EL (cell line): Measurements from ENCODE around the gene CNTNAP5.

ENCODE experiments used
- DNase-seq: peaks from one replicate; pipeline ENCODE4 v3.0.0-alpha.2; 2016

The CNTNAP5 gene

DNA sequence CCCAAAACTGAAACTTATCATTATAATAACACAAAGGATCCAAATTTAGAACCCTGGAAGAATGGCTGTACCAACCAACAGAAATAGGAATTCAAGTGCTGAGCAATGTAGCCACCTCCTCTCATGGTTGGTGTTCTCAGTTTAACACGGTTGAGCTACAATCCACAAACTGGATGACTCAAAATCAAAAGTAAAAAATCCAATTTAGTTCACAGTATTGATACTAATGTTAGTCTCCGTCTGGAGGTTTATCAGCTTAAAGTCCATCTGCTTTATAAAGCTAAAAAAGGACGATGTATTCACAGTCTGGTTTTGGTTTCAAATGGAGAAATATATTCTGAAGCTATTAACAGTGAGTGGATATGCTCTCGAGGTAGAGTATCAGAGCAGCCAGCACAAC is 40.5 kb downstream of the CNTNAP5 start:
- no peak for DNase-seq

DNA sequence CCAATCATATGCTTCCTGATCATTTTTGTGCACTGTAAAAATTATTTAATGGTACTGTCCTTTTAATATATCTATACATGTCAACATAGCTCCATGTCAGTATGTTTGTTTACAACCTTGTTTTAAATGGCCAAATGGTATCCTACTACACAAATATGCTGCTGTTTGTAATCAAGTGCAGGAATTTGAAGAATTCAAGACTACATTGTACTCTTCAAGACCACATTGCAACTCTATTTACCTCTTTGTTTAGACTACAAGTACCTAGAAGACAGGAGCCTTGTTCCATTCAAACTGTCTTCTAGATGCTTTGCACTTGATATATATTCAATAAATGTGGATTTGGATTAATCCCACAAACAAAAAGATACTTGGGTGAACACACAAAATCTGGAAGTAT is 41.7 kb downstream of the CNTNAP5 start:
- DNase-seq = no peak

DNA sequence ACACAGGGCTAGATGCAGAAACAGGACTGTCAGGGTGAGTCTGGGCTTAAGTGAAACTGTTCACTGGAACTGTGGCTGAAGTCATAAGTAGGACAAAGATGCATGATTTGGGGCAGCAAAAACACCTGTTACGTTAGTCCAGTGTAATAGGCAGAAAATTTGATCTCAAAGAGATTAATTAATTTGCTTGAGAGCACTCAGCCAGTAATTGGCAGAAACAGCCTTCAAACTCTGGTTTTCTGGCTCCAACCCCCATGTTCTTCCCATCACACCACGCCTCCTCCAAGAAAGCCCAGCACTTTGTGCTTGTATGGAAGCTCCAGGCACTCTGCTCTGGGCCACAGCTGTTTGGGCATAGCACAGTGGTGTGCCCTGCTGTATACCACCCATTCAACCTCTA is 54.0 kb downstream of the CNTNAP5 start:
- no peak for DNase-seq

DNA sequence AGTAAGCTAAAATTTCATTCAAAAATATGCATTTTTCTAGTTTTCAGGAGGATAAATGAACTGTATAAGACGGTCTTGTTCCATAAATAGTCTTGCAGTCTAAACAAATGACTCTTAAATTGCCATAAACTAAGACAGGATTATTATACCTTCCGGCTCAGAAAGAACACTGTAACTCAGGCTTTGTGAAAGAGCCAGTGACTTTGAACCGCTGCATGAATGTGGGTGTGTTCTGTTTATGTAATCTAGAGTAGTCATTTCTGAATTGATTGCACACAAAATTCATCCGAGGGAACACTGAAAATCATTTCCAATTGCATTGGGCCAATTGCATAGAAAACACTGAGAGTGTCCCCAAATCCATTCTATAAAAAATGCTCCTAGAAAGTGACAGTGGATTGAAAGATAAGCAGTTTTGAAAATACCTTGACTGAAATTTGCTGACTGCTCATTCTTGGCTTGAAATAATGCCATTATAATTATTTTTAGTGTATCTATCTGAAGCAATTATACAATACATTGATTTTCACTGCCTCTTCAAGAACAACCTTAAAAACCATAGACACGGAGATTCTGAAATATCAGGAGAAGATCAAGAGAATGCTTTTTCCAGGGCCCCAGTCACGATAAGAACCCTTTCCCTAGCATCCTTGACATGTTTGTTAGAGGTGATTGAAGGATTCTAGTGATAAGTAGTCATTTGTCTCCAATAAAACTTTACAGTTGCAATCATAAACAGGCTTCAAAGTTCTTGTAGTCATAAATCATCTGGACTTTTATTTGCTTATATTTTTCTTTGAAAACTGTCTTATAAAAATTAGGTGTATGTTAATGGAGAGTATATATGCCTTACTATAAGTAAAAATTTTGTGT is 55.4 kb downstream of the CNTNAP5 start:
- DNase-seq = no peak

DNA sequence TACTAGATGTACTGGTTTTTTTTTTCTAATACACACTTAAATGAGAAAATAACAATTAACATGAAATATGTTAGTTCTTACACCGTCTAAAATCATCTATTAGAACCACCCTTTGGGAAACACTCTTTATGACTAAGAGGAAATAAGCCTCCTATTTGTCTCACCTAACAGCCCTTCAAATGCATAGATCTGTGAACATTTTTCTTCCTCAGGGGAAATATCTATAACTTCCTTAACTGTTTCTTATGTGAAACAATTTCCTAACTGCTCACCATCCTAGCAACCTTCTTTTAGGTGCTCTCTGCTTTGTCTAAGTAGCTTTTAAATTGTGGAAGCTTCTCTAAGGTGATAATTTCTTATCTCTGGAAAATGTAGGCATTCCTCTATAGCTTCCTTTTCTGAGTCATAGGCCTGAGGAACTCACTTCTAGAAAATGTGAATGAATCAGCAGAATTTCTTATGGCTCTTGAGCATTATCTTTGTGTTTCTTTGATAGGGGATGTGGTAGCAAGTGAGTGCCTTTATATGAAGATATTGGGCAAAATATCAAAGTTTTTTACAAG is 56.1 kb downstream of the CNTNAP5 start:
- DNase-seq = no peak

DNA sequence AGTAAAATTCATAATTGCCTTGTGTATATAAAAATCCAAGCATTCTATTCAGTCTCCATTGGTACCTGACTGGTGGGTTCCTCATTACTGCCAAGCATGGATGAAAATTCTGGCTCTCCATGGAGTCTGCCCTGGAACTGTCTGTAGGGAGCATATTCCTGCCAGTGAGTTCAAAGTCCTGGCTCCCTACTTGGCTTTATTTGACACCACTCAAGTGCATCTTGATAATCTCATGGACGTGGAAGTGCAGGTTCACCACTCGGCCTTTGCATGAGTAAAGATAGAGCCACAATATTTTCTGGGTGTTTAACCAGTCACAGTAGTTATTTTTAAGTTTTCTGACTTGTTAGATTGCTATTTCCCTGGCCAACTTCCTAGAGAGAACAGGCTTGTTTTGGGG is 63.5 kb downstream of the CNTNAP5 start:
- DNase-seq = no peak

DNA sequence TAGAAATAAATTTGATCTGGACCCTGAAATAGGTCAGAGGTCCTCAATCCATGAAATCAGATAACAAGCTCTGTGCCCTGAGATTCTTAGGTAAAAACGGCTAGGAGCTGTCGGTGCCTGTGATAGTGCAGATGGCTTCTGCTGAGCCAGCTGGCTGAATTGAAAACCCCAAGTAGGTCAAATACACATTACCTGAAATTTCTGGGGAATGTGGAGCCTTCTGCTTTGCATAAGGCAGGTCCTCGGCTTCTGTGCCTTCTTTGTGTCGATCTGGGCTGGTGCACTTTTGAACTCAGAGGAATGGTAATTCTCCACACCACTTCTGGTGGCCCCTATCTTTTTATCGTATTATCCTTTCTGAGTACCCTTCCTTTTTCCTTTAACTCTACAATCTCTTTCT is 66.6 kb downstream of the CNTNAP5 start:
- no peak for DNase-seq

DNA sequence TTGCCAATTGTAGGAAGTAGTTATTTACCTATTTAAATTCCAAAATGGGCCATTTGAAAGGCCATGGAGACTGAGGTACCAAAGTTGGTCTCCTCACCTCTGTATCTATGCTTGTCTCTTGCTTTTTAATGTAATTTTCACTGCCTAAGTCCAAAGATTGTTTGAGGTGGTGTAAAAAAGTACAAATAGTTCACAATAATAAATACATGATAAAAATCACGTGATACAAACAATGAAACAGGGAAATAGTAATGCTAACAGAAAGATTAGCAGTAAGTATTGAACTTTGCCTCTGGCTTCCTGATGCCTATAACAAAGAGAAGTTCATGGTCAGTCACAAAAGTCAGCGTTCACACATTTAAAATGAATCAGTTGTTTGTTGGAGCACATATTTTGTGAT is 67.6 kb downstream of the CNTNAP5 start:
- DNase-seq = no peak

DNA sequence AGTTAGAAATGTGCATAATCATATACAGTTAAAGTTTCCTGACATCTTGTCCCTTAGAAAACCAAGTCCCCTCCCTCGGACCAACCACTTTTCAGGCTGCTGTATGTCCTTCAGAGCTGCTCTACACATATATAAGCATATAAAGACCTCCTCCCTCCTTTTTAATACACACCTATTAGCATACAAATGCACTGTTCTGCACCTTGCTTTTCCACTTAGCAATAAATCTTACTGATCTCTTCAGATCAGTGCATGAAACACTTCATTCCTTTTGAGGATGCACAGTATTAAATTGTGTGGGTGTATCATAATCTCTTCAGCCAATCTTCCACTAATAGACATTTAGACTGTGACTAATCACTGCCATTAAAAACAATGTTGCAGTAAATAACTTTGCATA is 79.8 kb downstream of the CNTNAP5 start:
- no peak for DNase-seq

DNA sequence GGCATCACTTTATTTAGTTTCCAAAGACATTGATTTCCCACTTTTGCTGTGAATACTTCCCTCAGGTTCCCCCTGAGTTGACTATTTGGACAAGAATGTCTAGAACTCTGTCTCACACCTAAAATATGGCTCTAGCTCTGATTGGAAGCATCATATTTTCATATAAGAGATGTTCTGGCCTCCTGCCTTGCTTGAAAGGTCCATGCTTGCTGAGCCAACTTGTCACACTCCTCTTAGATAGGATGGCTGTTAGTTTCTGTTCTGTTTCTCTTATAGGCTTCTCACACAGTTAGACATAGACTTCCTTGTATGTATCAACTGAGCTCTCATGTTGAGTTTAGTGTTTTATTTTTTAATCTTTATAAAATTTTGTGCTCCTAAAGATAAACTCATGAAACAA is 87.1 kb downstream of the CNTNAP5 start:
- DNase-seq = no peak

DNA sequence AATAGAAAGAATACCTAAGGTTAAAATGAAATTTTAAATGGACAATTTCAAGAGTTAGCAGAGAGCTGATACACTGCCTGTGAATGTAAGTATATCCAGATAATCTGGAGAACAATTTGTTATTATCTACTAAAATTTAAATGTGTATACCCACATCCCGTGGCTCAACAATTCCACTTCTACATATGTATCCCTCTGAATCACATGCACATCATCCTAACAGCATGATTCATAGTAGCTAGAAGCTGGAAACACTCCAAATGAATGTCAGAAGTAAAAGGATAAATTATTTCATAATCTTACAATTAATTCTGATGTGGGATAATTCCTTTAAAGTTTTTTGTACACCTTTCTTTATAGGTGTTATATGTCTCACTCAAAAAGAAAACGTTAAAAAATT is 87.9 kb downstream of the CNTNAP5 start:
- DNase-seq = no peak

DNA sequence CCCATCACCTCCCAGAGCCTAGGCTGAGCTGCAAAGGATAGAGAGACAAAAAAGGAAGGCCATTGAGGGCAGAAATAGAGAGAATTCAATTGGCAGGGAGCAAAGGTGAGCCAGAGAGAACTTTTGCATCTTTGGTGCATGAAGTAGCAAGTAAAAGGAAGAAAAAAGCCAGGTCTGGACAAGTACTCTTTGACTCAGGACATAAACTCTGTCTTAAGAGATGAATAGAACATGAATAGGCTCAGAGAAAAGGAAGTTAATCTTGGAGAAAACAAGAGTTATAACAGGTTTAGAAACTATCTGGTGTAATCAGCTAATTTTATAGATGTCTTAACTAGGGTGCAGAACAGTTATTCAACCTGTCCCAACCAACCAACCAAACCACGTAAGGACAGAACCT is 95.2 kb downstream of the CNTNAP5 start:
- DNase-seq = no peak

DNA sequence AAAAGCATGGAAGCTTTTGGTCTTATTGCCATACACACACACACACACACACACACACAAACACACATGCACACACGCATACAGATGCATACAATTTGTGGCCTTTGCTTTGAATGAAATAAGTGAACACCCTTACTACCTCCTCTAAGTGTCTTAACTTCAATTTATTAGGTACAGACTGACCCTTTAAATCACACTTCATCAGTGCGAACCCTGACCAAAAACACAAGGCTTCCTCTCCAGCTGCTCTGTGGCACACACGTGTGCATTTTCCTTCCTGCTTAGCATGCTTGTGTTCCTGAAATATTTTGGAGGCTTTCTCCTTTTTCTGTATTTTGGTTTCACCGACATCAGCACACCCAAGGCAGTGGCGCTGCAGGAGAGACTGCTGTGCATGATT is 96.0 kb downstream of the CNTNAP5 start:
- DNase-seq = no peak

DNA sequence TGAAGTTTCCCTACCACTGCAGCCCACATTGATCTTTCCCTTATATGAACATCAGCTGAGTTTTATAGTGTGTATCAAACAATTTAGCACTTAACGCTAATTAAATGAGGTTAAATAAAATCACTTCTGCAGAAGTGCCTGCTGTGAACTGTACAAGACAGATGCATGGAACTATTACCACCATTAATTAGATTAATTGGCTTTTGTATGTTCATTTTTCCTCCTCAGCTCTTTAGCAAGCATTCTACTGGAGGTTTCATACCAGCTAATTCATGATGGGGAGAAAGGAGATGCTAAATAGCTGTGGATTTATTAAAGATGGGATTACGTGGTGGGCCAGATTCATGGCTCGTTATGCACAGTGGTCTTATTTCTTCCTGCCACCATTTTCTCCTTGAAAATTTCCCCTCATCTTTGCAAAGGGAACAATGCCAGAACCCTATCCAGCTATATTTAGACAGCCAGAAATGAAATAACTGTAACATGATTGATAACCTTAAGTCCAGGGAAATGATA is 96.7 kb downstream of the CNTNAP5 start:
- no peak for DNase-seq

DNA sequence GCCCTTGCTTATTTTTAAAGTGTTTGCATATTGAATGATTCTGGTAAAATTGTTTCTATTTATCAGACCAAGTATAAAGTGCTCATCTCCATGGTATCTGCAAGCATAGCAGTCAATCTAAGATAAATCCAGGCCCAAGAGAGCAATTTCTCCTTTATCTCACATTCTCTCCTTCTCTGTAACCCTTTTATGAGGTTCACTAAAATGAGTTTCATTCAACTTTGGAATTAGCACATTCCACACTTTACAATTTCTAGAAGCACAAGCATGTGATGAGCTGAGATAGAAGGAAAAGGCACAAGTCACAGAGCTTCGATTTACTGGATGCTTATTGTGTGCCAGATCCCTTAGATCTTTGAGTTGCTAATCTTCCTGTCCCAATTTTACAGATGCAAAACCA is 97.3 kb downstream of the CNTNAP5 start:
- no peak for DNase-seq

DNA sequence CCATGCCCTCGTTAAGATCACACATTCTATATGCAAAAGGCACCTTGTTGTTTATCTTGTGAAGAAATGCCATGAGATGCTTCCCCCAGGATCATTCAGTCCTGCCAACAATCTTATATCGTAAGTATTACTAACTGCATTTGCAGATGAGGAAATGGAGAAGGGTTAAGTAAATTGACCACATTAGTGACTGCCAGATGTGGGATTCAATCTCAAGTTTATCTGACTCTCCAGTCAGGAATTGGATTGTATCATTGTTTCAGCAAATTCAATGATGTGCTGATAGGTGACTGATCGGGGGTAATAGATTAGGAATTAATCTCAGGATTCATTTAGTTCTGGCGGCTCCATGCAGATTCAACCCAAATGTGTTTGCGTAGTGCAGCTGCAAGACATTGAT is 106.2 kb downstream of the CNTNAP5 start:
- DNase-seq = no peak

DNA sequence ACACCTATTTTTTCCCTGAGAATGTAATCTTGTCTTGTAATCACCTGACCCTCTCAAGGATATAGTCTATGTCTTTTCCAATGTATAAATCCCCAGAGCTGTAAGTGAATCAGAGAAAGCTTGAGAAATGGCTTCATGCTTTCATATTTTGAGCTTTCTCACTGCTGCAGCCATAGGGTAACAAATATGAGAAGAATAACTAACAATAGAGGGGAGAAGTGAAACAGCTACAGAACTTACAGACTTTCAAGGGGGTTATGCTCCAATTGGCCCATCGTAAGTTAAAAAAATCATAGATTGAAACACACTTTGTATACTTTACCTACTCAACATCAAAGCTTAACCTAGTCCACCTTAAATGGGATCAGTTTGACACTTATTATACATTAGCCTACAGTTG is 111.0 kb downstream of the CNTNAP5 start:
- no peak for DNase-seq

DNA sequence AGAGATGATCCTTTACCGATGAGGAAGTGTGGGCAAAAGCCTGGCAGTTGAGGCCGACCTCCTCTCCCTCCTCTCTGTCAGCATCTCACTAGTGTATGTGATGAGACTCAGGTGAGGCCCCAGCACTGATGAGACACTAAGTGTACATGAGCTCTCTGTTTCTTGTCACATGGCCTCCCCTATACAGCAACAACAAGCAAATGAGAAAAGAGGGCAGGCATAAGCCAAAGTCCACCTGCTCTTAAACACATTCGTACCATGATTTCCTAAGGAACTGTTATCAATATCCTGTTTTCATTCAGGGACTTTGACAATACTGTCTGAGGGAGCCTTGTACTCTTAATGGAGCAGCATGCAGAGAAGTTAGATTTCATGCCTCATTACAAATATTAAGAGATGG is 113.0 kb downstream of the CNTNAP5 start:
- no peak for DNase-seq

DNA sequence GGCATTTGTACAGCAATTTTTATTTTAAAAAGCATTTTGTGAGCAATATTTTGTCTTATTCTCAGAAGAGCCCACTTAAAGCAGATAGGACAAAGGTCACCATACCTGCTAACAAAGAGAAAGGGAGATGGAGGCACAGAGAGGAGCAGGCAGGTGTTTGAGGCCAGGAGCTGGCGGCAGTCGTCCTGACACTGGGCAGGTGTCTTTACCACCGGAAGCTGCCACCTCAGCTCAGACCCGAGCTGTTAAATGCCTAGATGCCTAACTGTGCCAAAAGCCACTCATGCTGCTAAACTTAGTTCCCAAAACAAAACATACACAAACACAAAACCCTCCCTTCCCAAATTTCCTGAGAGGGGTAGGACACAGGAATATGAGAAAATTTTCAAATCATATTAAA is 120.9 kb downstream of the CNTNAP5 start:
- no peak for DNase-seq

DNA sequence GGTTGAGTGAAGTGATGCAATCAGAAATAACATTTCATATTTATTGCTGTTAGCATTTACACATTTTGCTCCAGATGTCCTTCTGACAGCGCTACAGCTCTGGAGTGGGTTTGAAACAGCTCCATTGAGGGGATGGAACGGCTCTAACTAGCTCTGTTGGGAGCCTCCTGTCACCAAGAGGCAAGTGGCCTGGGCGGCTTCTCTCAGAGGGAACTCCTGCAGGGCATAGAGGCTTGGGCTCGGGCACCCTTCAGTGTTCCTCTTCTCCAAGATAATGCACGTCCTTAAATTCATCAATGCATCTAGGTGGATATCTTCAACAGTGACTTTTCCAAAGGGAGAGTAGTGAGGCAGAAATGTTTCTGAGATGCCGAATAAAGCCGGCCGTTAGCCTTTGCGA is 122.5 kb downstream of the CNTNAP5 start:
- DNase-seq = no peak

DNA sequence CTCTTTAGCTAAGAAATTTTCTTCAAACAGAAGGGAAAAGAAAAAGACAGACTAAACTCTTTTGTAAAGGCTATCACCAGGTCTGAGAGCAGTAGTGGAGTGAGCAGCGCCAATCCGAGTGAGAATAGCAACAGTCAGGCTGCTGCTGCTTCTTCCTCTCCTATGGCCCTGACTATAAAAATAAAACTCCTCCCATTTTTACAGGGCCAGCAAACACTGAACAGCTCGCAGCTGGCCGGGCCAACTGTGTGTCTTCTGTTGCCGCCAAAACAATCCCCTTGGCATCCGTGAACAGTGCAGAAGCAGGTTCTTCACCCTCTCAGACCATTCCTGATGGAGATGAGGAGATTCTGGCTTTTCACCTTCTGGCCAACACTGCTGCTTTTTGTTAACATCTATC is 124.5 kb downstream of the CNTNAP5 start:
- no peak for DNase-seq

DNA sequence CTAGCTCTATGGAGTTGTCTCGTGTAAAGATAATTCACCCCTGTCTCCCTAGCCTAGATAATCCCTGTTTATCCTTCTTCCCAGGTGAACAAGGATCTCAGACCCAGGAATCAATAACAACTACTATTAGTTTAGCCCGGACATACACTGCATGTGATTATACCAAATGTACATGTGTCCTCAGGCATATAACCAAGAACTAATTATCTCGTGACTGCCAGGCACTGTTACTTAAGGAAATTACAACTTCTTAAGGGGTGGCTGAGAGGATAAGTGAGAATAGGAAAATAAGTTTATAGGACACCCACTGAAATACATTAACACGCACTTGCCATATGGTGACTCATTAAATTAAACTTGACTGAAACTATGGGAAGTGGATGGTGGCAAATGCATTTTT is 126.6 kb downstream of the CNTNAP5 start:
- no peak for DNase-seq

DNA sequence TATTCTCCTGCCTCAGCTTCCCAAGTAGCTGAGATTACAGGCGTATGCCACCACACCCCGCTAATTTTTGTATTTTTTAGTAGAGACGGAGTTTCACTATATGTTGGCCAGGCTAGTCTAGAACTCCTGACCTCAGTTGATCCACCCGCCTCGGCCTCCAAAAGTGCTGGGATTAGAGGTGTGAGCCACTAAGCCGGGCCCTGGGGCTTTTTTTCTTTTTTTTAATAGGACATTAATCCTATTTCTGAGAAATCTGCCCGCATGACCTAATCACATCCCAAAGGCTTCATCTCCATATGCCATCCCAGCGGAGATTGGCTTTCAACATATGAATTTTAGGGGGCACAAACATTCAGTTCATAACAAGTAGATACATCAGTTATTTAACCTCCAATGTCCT is 128.6 kb downstream of the CNTNAP5 start:
- DNase-seq = no peak

DNA sequence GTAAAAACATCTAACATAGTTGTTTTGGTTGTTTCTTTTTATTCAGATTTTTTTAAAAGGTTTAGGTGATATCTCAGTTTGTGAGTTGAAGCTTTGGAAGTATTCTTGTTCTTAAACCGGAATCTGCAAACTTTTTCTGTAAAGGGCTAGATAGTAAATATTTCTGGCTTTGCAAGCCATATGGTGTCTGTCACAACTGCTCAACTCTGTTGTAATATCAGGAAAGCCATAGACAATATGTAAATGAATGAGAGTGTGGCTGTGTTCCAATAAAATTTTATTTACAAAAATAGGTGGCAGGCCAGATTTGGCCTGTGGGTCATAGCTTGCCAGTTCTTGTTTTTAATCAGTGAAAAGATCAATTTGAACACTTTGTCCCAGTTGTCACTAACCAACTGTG is 134.1 kb downstream of the CNTNAP5 start:
- DNase-seq = no peak

DNA sequence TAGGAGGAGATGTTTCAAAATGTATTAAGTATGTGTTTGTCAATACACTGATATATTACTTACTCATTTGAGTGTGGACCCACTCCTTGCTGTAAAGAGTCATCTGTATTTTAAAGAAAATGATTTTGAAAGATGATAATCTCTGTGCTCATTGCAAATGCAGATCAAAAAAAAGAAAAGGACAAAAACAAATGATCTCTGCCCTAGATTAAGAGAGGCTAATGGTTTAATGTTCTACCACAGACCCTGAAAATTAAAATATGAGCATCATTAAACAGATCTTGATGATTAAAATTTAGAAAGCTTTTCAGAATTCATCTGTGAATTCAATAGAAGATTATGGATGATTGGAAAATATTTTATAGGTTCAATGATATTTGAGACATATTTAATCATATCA is 136.5 kb downstream of the CNTNAP5 start:
- no peak for DNase-seq
